Activated CD8-positive, alpha-beta memory T cell treated with anti-CD3 and anti-CD28 coated beads, Interleukin-2, amount 50 U/mL, for 24 hours (primary cell): ENCODE data around the gene RASL11B.

ENCODE experiments used
- DNase-seq: peaks from one replicate; pipeline ENCODE4 v3.0.0-alpha.2; 2020; ENCODE audit errors: extremely low read depth

Gene RASL11B

GRCh38 chr4:52914051-52914605 is 52.0 kb downstream of the RASL11B start:
- DNase-seq, result no peak

- no peak for DNase-seq
Measured at GRCh38 chr4:52915191-52915590, 53.1 kb downstream of the RASL11B start.

DNA sequence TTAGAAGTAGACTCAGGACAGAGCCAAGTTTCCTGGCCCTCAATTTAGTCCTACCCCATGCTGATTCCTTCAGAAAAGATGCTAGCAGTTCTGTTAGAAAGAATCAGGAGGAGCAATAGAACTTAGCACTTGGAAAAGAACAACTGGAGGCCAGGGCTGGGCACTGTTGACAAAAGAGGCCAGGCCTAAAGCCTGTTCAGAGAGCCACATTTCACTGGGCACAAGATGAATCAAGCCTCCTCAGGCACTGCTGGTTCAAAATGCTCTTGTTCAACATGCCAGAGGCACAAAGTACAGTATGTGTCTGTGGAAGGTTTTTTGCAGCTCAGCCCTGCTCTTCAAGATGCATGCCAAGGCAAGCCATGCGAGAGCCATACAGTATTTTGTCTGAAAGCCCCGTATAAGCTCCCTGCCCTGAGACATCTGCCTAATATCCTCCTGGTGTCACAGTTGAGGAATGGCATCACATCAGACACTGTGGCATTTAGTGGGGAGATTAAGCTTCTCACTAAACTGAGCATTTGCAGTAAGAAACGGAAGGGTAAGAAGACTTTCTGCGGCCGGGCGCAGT is 53.7 kb downstream of the RASL11B start:
- DNase-seq, result no peak
